Measurements from ENCODE around the gene IRAG1.

DNA sequence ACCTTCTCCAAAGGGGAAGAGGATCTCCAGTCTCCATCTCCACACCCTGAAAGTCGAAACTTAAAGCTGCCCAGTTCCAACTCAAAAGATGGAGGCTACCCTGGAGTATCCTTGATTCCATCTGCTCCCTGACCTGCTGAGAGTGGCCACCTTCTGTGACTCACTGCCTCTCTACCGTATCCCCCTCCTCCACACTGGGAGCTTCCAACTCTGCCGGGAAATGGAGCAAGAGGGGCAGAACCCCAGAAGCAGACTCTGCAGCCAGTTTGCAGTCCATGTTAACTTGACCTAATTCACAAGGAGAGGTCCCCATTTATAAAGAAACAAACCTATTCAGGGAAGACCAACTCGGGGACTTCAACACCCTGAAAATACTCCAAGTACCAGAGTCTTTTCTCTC lies 22.0 kb upstream of the IRAG1 start:
- TF ChIP-seq, protein P1, sequence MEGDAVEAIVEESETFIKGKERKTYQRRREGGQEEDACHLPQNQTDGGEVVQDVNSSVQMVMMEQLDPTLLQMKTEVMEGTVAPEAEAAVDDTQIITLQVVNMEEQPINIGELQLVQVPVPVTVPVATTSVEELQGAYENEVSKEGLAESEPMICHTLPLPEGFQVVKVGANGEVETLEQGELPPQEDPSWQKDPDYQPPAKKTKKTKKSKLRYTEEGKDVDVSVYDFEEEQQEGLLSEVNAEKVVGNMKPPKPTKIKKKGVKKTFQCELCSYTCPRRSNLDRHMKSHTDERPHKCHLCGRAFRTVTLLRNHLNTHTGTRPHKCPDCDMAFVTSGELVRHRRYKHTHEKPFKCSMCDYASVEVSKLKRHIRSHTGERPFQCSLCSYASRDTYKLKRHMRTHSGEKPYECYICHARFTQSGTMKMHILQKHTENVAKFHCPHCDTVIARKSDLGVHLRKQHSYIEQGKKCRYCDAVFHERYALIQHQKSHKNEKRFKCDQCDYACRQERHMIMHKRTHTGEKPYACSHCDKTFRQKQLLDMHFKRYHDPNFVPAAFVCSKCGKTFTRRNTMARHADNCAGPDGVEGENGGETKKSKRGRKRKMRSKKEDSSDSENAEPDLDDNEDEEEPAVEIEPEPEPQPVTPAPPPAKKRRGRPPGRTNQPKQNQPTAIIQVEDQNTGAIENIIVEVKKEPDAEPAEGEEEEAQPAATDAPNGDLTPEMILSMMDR (IDR thresholded peaks at IDR 0.05) = no peak
- TF ChIP-seq EZH2 (IDR thresholded peaks at IDR 0.05; ENCODE audit: borderline replicate concordance, insufficient read depth, low read depth, low read length, poor library complexity, severe bottlenecking) = no peak

Measured in B cell (primary cell).